ENCODE measurements around the gene TOLLIP.
"Not testable (repeated sequence)": the region's sequence is repeated elsewhere in the genome, so short reads cannot be mapped to it uniquely, and the experiment has no call there.

- TF ChIP-seq CTCF, EP300 (IDR thresholded peaks at IDR 0.05): not testable (repeated sequence)
Observed at GRCh38 chr11:1246301-1246700, 63.1 kb downstream of the TOLLIP start.

Measured in tibial nerve (tissue), 4 donors.